Activated naive CD8-positive, alpha-beta T cell treated with anti-CD3 and anti-CD28 coated beads for 36 hours (primary cell): ENCODE results near the gene CLPTM1L. TPM values are rescaled to one million over a fixed set of nuclear protein-coding genes. Genes with fewer than 3 reads are reported as not detected.
"Not testable (repeated sequence)": the region's sequence is repeated elsewhere in the genome, so short reads cannot be mapped to it uniquely, and the experiment has no call there.

Source experiments
- DNase-seq: peaks from one replicate; pipeline ENCODE4 v3.0.0; 2021
- H3K27ac Mint-ChIP-seq: one replicate; pipeline ENCODE4 v1.8.0; 2022; ENCODE audit warnings: mild to moderate bottlenecking, moderate library complexity, mixed read lengths
- H3K27me3 Mint-ChIP-seq: one replicate; pipeline ENCODE4 v1.8.0; 2022; ENCODE audit warnings: mild to moderate bottlenecking, mixed read lengths
- H3K36me3 Mint-ChIP-seq: one replicate; pipeline ENCODE4 v1.8.0; 2021; ENCODE audit warnings: mild to moderate bottlenecking, mixed read lengths
- H3K4me1 Mint-ChIP-seq: one replicate; pipeline ENCODE4 v1.8.0; 2021; ENCODE audit warnings: mixed read lengths
- H3K4me3 Mint-ChIP-seq: one replicate; pipeline ENCODE4 v1.8.0; 2022; ENCODE audit warnings: mild to moderate bottlenecking, moderate library complexity, mixed read lengths
- H3K9me3 Mint-ChIP-seq: one replicate; pipeline ENCODE4 v1.8.0; 2022; ENCODE audit warnings: mixed read lengths
- total RNA-seq, 2 experiments: library from RNA; stranded (reverse); gene quantifications; one replicate each; pipeline ENCODE4 v1.2.3, GENCODE V29; 2021

CLPTM1L gene
- total RNA-seq, 2 experiments from 2014 or later = 90.0 to 91.6 TPM

- no peak overlapping the region for H3K27ac Mint-ChIP-seq
- H3K4me1 Mint-ChIP-seq = peaks cover 21% of the 10 kb centered on the region
- H3K36me3 Mint-ChIP-seq = peaks cover 25% of the 10 kb centered on the region
- no peak overlapping the region for H3K4me3 Mint-ChIP-seq
- no peaks in the 10 kb centered on the region for H3K9me3 Mint-ChIP-seq
- no peaks in the 10 kb centered on the region for H3K27me3 Mint-ChIP-seq
- DNase-seq = no peak
Observed at GRCh38 chr5:1342268-1342667, 2.6 kb downstream of the CLPTM1L start.

GRCh38 chr5:1341863-1342262 is 3.0 kb downstream of the CLPTM1L start:
- Mint-ChIP-seq H3K27me3 (no peaks in the 10 kb centered on the region), H3K4me1 (peaks cover 21% of the 10 kb centered on the region), H3K9me3 (no peaks in the 10 kb centered on the region), H3K27ac (no peak overlapping the region), H3K4me3 (no peak overlapping the region), H3K36me3 (peaks cover 25% of the 10 kb centered on the region)
- DNase-seq = no peak

GRCh38 chr5:1339818-1340210 is 5.1 kb downstream of the CLPTM1L start:
- Mint-ChIP-seq H3K4me1 (peaks cover 15% of the 10 kb centered on the region), H3K36me3 (peaks cover 29% of the 10 kb centered on the region)
- not testable (repeated sequence) for H3K4me3 Mint-ChIP-seq, H3K9me3 Mint-ChIP-seq, H3K27me3 Mint-ChIP-seq, H3K27ac Mint-ChIP-seq, DNase-seq

- peaks cover 15% of the 10 kb centered on the region for H3K4me1 Mint-ChIP-seq
Observed at GRCh38 chr5:1339139-1339817, 5.6 kb downstream of the CLPTM1L start.

GRCh38 chr5:1338506-1339070 is 6.3 kb downstream of the CLPTM1L start:
- H3K4me1 Mint-ChIP-seq = peaks cover 9% of the 10 kb centered on the region
- no peak for DNase-seq
- H3K27ac Mint-ChIP-seq = no peak overlapping the region
- H3K4me3 Mint-ChIP-seq = no peak overlapping the region
- no peaks in the 10 kb centered on the region for H3K27me3 Mint-ChIP-seq
- H3K36me3 Mint-ChIP-seq = peaks cover 23% of the 10 kb centered on the region
- no peaks in the 10 kb centered on the region for H3K9me3 Mint-ChIP-seq

More at GRCh38 chr5:1339139-1339817, 5.6 kb downstream of the CLPTM1L start:
- H3K36me3 Mint-ChIP-seq = peaks cover 28% of the 10 kb centered on the region
- not testable (repeated sequence) for H3K27me3 Mint-ChIP-seq, H3K27ac Mint-ChIP-seq, DNase-seq, H3K4me3 Mint-ChIP-seq, H3K9me3 Mint-ChIP-seq

GRCh38 chr5:1338196-1338490 is 6.8 kb downstream of the CLPTM1L start:
- Mint-ChIP-seq H3K9me3 (no peaks in the 10 kb centered on the region), H3K4me3 (no peak overlapping the region), H3K4me1 (peaks cover 6% of the 10 kb centered on the region), H3K27ac (no peak overlapping the region), H3K36me3 (peaks cover 24% of the 10 kb centered on the region), H3K27me3 (no peaks in the 10 kb centered on the region)
- no peak for DNase-seq

GRCh38 chr5:1337489-1338195 is 7.3 kb downstream of the CLPTM1L start:
- no peaks in the 10 kb centered on the region for H3K9me3 Mint-ChIP-seq
- no peak overlapping the region for H3K27ac Mint-ChIP-seq
- H3K4me3 Mint-ChIP-seq = no peak overlapping the region
- peaks cover 4% of the 10 kb centered on the region for H3K4me1 Mint-ChIP-seq
- H3K36me3 Mint-ChIP-seq = peaks cover 25% of the 10 kb centered on the region
- DNase-seq = no peak
- H3K27me3 Mint-ChIP-seq = no peaks in the 10 kb centered on the region

- Mint-ChIP-seq H3K9me3 (no peaks in the 10 kb centered on the region), H3K27me3 (no peaks in the 10 kb centered on the region), H3K4me1 (peaks cover 4% of the 10 kb centered on the region), H3K27ac (no peak overlapping the region), H3K4me3 (no peak overlapping the region), H3K36me3 (peaks cover 25% of the 10 kb centered on the region)
- no peak for DNase-seq
Observed at GRCh38 chr5:1336749-1337488, 8.0 kb downstream of the CLPTM1L start.

- Mint-ChIP-seq H3K4me3 (no peak overlapping the region), H3K27ac (no peak overlapping the region), H3K27me3 (no peaks in the 10 kb centered on the region), H3K4me1 (peaks cover 4% of the 10 kb centered on the region), H3K9me3 (no peaks in the 10 kb centered on the region), H3K36me3 (peaks cover 22% of the 10 kb centered on the region)
- no peak for DNase-seq
Observed at GRCh38 chr5:1336106-1336561, 8.8 kb downstream of the CLPTM1L start.

- Mint-ChIP-seq H3K36me3 (peaks cover 20% of the 10 kb centered on the region), H3K27ac (no peak overlapping the region), H3K4me1 (peaks cover 2% of the 10 kb centered on the region), H3K9me3 (no peaks in the 10 kb centered on the region), H3K4me3 (no peak overlapping the region), H3K27me3 (no peaks in the 10 kb centered on the region)
- no peak for DNase-seq
Observed at GRCh38 chr5:1335540-1336095, 9.3 kb downstream of the CLPTM1L start.

- no peak for DNase-seq
- Mint-ChIP-seq H3K4me1 (no peaks in the 10 kb centered on the region), H3K36me3 (peaks cover 15% of the 10 kb centered on the region), H3K9me3 (no peaks in the 10 kb centered on the region), H3K27ac (no peak overlapping the region), H3K27me3 (no peaks in the 10 kb centered on the region), H3K4me3 (no peak overlapping the region)
Observed at GRCh38 chr5:1334831-1335539, 9.9 kb downstream of the CLPTM1L start.

GRCh38 chr5:1333986-1334385 is 10.9 kb downstream of the CLPTM1L start:
- no peak overlapping the region for H3K27ac Mint-ChIP-seq
- H3K4me3 Mint-ChIP-seq = no peak overlapping the region
- H3K4me1 Mint-ChIP-seq = no peaks in the 10 kb centered on the region
- DNase-seq = no peak
- H3K9me3 Mint-ChIP-seq = no peaks in the 10 kb centered on the region
- H3K36me3 Mint-ChIP-seq = peaks cover 14% of the 10 kb centered on the region
- no peaks in the 10 kb centered on the region for H3K27me3 Mint-ChIP-seq

- H3K27me3 Mint-ChIP-seq, H3K9me3 Mint-ChIP-seq, H3K27ac Mint-ChIP-seq, H3K4me3 Mint-ChIP-seq, DNase-seq, H3K4me1 Mint-ChIP-seq: not testable (repeated sequence)
- peaks cover 14% of the 10 kb centered on the region for H3K36me3 Mint-ChIP-seq
Observed at GRCh38 chr5:1333286-1333685, 11.6 kb downstream of the CLPTM1L start.

- Mint-ChIP-seq H3K27me3 (no peaks in the 10 kb centered on the region), H3K36me3 (peaks cover 12% of the 10 kb centered on the region), H3K9me3 (no peaks in the 10 kb centered on the region), H3K4me3 (no peak overlapping the region), H3K27ac (no peak overlapping the region), H3K4me1 (no peaks in the 10 kb centered on the region)
- no peak for DNase-seq
Observed at GRCh38 chr5:1332461-1333001, 12.4 kb downstream of the CLPTM1L start.
